Fibroblast of lung (primary cell): Measurements from ENCODE around the gene F2R.

ENCODE experiments used
- CTCF ChIP-seq, 2 donors: IDR thresholded peaks in 1 of 2; conservative IDR thresholded peaks in 1 of 2; 1 replicate in 1 of 2; 2 replicates in 1 of 2; pipeline ENCODE4 v1.5.1; 2011 to 2012; ENCODE audit warnings: low read length in 2 of 2, control low read depth in 1 of 2, inconsistent platforms in 1 of 2, low read depth in 1 of 2, mild to moderate bottlenecking in 1 of 2
- EZH2 ChIP-seq: IDR thresholded peaks from 2 replicates; pipeline ENCODE4 v1.5.1; 2012; ENCODE audit warnings: low read length, control low read depth, mild to moderate bottlenecking; ENCODE audit errors: missing control alignments

GRCh38 chr5:76775921-76776320, 60.0 kb downstream of the F2R start:
- TF ChIP-seq CTCF (conservative IDR thresholded peaks at IDR 0.05 in 1 of 2, IDR thresholded peaks at IDR 0.05 in 1 of 2; ENCODE audit: low read depth in 1 of 2, low read length in 2 of 2) (no peak), EZH2 (no peak)
